Coronary artery (tissue), 2 donors: ENCODE measurements around the gene POC1A.

Source experiments
- DNase-seq: peaks from one replicate; pipeline ENCODE4 v3.0.0-alpha.2; 2017; ENCODE audit warnings: low spot score
- H3K27ac ChIP-seq, 2 donors: fragments of 200-600 bp; sonication (generic); one replicate each; pipeline ENCODE4 v1.5.1; 2016 to 2019
- H3K4me3 ChIP-seq: fragments of 200-600 bp; sonication (generic); 2 replicates; pipeline ENCODE4 v1.5.1; 2016; ENCODE audit warnings: mild to moderate bottlenecking, moderate library complexity
- TF ChIP-seq, protein P1 (sequence below): fragments of 200-600 bp; sonication (generic); IDR thresholded peaks from one replicate; pipeline ENCODE4 v1.5.1; 2019; ENCODE audit warnings: antibody characterized with exemption

POC1A gene

DNA sequence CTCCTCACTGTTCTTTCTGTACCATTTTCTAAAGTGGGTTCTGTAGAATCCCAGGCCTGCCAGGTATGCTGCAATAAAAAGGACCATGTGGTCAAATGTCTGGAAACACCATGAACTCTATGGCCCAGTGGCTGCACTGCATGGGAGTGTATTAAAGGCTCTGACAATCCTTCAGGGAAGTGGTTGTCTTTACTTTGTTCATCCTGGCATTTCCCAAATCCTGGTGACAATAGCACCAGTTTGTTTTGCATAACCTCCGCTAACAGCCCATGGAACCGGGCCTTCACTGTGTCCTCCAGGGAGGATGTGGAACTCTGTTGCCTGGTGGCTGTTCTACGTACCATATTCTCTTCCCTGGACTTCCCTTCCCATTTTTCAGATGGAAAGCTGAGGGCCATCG, 86.7 kb downstream of the POC1A start:
- TF ChIP-seq, protein P1, sequence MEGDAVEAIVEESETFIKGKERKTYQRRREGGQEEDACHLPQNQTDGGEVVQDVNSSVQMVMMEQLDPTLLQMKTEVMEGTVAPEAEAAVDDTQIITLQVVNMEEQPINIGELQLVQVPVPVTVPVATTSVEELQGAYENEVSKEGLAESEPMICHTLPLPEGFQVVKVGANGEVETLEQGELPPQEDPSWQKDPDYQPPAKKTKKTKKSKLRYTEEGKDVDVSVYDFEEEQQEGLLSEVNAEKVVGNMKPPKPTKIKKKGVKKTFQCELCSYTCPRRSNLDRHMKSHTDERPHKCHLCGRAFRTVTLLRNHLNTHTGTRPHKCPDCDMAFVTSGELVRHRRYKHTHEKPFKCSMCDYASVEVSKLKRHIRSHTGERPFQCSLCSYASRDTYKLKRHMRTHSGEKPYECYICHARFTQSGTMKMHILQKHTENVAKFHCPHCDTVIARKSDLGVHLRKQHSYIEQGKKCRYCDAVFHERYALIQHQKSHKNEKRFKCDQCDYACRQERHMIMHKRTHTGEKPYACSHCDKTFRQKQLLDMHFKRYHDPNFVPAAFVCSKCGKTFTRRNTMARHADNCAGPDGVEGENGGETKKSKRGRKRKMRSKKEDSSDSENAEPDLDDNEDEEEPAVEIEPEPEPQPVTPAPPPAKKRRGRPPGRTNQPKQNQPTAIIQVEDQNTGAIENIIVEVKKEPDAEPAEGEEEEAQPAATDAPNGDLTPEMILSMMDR, result no peak
- no peak for DNase-seq
- Histone ChIP-seq H3K27ac (no peak overlapping the region), H3K4me3 (no peak overlapping the region)

DNA sequence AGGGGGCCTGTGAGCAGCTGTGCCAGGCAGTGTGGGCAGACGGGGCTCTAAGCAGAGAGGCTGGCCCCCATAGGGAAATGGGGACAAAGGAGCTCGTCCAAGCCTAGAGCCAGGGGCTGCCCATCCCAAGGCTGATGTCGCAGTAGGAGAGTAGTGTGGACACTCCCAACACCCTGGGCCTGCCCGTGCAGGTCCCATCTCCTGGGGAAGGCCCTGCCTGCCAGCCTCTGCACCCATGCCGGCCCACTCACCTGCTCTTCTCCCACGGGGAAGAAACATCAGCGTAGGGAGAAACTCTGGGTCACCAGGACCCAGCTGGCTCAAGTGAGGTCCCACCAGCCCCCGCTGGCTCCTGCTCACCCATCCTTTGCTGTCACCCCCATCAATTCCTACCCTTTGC, 87.2 kb downstream of the POC1A start:
- TF ChIP-seq, protein P1, result no peak
- no peak for DNase-seq
- Histone ChIP-seq H3K27ac (no peak overlapping the region), H3K4me3 (no peak overlapping the region)

DNA sequence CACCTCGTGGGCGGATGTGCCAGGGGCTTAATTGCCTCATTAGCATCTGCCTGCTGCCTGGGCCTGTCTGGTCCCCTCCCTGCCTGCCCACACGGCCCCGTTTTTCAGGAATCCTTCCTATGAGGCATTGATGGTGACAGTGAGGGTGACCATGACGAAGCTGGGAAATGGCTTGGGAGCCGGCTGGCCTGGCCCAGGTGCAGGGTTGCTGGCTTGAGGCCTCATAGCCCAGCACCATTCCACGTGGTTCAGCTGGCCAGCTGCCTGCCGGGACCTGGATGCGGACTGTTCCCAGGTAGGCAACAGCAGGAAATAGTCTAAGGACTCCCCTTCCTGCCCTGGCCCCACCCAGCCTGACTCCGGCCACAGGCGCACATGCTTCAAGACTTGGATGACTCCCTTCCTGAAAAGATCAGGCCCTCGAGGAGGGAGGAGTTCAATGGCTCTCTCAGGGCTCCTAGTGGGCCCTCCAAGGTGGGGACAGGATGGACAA, 88.9 kb downstream of the POC1A start:
- no peak for DNase-seq
- Histone ChIP-seq H3K27ac (no peak overlapping the region), H3K4me3 (no peak overlapping the region)
- TF ChIP-seq, protein P1, result no peak

DNA sequence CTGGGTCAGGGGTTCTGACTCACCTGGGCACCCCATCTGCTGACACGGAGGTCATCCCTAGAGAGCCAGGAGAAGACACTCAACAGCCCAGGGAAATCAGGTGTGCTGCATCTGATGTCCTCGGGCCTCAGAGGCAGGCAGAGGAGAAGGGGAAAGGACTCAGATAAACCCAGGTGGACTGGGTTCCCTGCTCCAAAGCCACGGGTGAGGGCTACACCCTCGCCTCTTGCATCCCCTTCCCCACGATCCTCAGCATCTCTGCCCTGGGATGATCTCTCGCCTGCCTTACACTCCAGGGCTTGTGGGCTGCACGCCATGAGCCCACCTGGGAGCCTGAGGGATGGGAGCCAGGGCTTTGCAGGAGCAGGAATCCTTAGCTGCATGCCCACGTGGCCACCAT, 89.7 kb downstream of the POC1A start:
- no peak overlapping the region for H3K27ac ChIP-seq
- H3K4me3 ChIP-seq, result no peak overlapping the region
- no peak for DNase-seq
- TF ChIP-seq, protein P1, result no peak

DNA sequence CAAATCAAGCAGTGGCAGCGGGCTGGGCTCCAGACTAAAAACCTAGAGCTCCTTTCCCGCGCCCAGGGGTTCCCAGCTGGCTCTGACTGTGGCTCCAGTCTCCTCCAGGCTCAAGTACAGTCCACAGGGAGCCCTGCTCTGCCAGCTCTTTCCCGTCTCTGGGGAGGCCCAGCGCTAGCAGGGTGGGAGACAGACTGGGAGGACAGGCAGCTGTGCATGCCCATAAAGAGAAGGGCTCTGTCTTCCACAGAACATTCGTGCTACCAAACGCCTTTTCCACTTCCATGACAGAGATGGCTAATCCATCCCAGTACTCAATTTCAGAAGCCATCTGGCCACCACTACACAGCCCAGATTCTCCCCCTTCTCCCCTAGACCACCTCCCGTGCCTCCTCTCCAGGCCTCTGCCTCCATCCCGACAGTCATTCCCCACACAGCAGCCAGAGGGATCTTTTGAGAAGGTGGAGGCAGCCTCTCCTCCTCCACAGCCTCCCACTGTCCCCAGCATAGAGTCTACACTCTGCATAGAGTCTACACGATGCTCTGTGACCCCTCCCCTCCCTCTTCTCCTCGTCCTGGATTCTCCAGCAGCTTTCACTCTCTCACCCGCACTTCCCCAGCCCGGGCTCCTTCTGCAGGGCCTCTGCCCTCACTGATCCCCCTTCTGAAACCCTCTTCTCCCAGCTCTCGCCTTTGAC, 91.0 kb downstream of the POC1A start:
- DNase-seq, result no peak
- Histone ChIP-seq H3K27ac (peak overlapping the region in 1 of 2 donors; percentile 11), H3K4me3 (no peak overlapping the region)
- TF ChIP-seq, protein P1, result no peak

DNA sequence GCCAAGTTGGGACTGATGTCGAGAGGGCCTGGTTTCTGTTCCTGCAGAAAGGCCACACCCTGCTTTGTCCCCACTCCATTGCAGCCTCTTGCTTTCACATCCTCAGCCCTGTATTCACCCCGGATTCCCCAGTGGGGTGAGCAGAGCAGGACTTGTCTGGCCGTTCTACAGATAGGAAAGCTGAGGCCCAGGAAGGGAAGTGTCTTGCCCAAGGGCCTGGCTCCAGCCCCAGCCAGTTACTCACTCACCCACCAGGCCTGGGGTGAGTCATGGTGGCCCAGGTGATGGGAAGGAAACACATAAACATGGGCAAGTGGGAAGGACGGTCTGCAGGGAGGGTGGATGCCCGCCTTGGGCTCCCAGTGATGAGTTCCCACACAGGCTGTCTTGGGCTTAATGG, 91.7 kb downstream of the POC1A start:
- no peak for DNase-seq
- peak overlapping the region in 1 of 2 donors; percentile 11 for H3K27ac ChIP-seq

More for the DNA sequence above, 91.7 kb downstream of the POC1A start:
- no peak overlapping the region for H3K4me3 ChIP-seq
- TF ChIP-seq, protein P1, result no peak
